ENCODE results near the gene PCMT1.

DNA sequence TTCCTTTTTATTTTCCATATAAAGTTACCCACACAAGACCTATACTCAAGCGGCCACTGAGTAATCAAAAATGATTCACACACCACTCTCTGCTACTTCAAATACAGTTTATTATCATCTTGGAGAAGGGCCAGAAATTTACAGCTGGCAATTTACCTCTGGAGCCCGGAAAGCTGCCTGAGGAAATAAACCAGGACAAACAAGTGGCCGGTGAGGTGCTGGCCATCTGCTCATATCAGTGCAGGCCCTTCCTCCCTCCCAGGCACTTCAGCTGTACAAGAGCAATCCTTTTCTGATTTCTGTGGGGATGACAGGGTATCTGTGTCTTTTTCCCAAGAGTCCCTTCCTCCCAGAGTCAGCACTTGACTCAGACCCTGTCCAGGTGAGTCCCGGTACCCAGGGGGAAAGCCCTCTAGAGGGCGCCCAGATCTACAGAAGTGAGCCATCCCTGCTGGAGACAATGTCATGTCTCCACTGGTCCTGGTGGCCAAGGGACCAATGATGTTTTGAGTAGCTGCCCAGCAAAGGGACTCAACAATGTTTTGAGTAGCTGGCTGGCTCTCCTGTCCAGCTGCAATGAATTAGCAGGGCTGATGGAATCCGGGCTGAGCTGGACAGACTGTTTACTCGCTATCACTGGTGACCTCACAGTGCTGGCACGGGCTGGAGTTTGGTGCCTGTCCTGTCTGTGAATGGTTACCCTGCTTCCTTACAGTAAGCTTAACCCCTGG, 91.0 kb downstream of the PCMT1 start:
- TF ChIP-seq, protein P1, sequence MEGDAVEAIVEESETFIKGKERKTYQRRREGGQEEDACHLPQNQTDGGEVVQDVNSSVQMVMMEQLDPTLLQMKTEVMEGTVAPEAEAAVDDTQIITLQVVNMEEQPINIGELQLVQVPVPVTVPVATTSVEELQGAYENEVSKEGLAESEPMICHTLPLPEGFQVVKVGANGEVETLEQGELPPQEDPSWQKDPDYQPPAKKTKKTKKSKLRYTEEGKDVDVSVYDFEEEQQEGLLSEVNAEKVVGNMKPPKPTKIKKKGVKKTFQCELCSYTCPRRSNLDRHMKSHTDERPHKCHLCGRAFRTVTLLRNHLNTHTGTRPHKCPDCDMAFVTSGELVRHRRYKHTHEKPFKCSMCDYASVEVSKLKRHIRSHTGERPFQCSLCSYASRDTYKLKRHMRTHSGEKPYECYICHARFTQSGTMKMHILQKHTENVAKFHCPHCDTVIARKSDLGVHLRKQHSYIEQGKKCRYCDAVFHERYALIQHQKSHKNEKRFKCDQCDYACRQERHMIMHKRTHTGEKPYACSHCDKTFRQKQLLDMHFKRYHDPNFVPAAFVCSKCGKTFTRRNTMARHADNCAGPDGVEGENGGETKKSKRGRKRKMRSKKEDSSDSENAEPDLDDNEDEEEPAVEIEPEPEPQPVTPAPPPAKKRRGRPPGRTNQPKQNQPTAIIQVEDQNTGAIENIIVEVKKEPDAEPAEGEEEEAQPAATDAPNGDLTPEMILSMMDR (conservative IDR thresholded peaks at IDR 0.05; ENCODE audit: low read depth, low read length): peak; percentile 68
- no peak for TF ChIP-seq EZH2 (IDR thresholded peaks at IDR 0.05; ENCODE audit: borderline replicate concordance, low read depth, low read length, poor library complexity, severe bottlenecking)

All from A673 (cell line).